ENCODE data around the gene SLC5A9. TPM values are rescaled to one million over a fixed set of nuclear protein-coding genes. Genes with fewer than 3 reads are reported as not detected.

SLC5A9 gene
- total RNA-seq, 1 donor from 2014 or later, result not detected

DNA sequence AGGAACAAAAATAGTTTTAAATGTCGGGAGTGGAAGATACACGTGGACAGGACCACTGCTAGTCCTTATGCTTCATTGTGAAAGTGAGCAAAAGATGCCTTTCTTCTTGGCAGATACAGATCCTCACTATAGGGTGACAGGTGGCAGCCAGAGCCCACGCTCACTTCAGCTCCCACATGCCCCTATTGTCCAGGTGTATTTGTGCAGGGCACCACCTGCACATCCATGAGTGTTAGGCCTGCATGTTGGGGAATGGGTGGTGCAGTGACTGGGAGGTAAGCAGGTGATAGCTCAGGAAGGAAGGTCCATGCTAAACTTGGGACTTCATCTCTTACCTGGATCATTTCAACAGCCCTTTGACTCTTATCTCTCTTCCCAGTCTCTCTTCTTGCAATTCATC is 27.4 kb downstream of the SLC5A9 start:
- H3K4me1 Mint-ChIP-seq (ENCODE audit: low read depth, unreplicated experiment), result no peaks in the 10 kb centered on the region
- Histone ChIP-seq H3K79me2 (ENCODE audit: insufficient read depth, low read length) (no peaks in the 10 kb centered on the region), H2AFZ (ENCODE audit: low read depth, low read length) (no peak overlapping the region), H3K27ac (ENCODE audit: low read depth, low read length) (no peak overlapping the region), H4K20me1 (ENCODE audit: insufficient read depth, low read length) (no peaks in the 10 kb centered on the region), H3K9ac (ENCODE audit: low read length) (no peak overlapping the region), H3K27me3 (ENCODE audit: insufficient read depth, low read length) (no peaks in the 10 kb centered on the region), H3K9me3 (ENCODE audit: insufficient read depth, low read depth, low read length) (no peaks in the 10 kb centered on the region), H3K4me2 (ENCODE audit: low read length) (no peak overlapping the region), H3K4me1 (ENCODE audit: insufficient read depth, low read length) (no peaks in the 10 kb centered on the region), H3K36me3 (ENCODE audit: insufficient read depth, low read length) (no peaks in the 10 kb centered on the region), H3K4me3 (ENCODE audit: insufficient read depth, low read depth, low read length) (no peak overlapping the region)
- FAIRE-seq (no peak), DNase-seq (ENCODE audit: low read depth) (no peak)
- no peak overlapping the region for H3K27ac Mint-ChIP-seq (ENCODE audit: unreplicated experiment)
- H3K4me3 Mint-ChIP-seq (ENCODE audit: unreplicated experiment), result no peak overlapping the region
- peaks cover 2% of the 10 kb centered on the region for H3K9me3 Mint-ChIP-seq (ENCODE audit: unreplicated experiment)
- no peak for TF ChIP-seq EZH2 (IDR thresholded peaks at IDR 0.05; ENCODE audit: insufficient read depth, low read length)
- TF ChIP-seq, protein P1, sequence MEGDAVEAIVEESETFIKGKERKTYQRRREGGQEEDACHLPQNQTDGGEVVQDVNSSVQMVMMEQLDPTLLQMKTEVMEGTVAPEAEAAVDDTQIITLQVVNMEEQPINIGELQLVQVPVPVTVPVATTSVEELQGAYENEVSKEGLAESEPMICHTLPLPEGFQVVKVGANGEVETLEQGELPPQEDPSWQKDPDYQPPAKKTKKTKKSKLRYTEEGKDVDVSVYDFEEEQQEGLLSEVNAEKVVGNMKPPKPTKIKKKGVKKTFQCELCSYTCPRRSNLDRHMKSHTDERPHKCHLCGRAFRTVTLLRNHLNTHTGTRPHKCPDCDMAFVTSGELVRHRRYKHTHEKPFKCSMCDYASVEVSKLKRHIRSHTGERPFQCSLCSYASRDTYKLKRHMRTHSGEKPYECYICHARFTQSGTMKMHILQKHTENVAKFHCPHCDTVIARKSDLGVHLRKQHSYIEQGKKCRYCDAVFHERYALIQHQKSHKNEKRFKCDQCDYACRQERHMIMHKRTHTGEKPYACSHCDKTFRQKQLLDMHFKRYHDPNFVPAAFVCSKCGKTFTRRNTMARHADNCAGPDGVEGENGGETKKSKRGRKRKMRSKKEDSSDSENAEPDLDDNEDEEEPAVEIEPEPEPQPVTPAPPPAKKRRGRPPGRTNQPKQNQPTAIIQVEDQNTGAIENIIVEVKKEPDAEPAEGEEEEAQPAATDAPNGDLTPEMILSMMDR (IDR thresholded peaks at IDR 0.05; ENCODE audit: insufficient read depth, low read depth, low read length), result no peak
- peaks cover 2% of the 10 kb centered on the region for H3K27me3 Mint-ChIP-seq (ENCODE audit: low read depth, unreplicated experiment)
- H3K36me3 Mint-ChIP-seq (ENCODE audit: low read depth, unreplicated experiment), result peaks cover 2% of the 10 kb centered on the region

DNA sequence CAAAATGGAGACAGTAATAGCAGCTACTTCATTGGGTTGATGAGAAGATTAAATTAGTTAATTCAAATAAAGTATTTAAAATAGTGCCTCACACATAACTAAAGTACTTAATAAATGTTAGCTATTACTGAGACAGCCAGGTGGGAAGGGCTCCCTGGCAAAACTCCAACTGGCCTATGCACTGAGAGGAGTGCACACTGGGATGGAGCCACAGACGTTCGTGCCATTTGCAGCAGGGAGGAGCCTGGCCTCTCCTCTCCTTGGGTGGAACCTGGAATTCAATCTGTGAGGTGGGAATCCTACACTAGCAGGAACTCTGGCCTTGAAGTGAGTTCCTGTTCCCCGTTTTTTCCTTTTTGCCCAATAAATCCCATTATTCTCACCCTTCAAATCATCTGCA is 28.1 kb downstream of the SLC5A9 start:
- H3K36me3 ChIP-seq (ENCODE audit: insufficient read depth, low read length), result no peaks in the 10 kb centered on the region
- no peak for FAIRE-seq

GRCh38 chr1:48251323-48251722 is 28.8 kb downstream of the SLC5A9 start:
- Histone ChIP-seq H4K20me1 (ENCODE audit: insufficient read depth, low read length) (no peaks in the 10 kb centered on the region), H3K27ac (ENCODE audit: low read depth, low read length) (no peak overlapping the region), H3K36me3 (ENCODE audit: insufficient read depth, low read length) (no peaks in the 10 kb centered on the region), H3K4me3 (ENCODE audit: insufficient read depth, low read depth, low read length) (no peak overlapping the region), H3K79me2 (ENCODE audit: insufficient read depth, low read length) (no peaks in the 10 kb centered on the region), H3K9me3 (ENCODE audit: insufficient read depth, low read depth, low read length) (no peaks in the 10 kb centered on the region), H3K27me3 (ENCODE audit: insufficient read depth, low read length) (no peaks in the 10 kb centered on the region), H3K9ac (ENCODE audit: low read length) (no peak overlapping the region), H2AFZ (ENCODE audit: low read depth, low read length) (no peak overlapping the region), H3K4me1 (ENCODE audit: insufficient read depth, low read length) (no peaks in the 10 kb centered on the region), H3K4me2 (ENCODE audit: low read length) (no peak overlapping the region)
- no peaks in the 10 kb centered on the region for H3K4me1 Mint-ChIP-seq (ENCODE audit: low read depth, unreplicated experiment)
- no peak for TF ChIP-seq EZH2 (IDR thresholded peaks at IDR 0.05; ENCODE audit: insufficient read depth, low read length)
- TF ChIP-seq, protein P1 (IDR thresholded peaks at IDR 0.05; ENCODE audit: insufficient read depth, low read depth, low read length), result no peak
- no peak for FAIRE-seq
- H3K4me3 Mint-ChIP-seq (ENCODE audit: unreplicated experiment), result no peak overlapping the region
- no peak for DNase-seq (ENCODE audit: low read depth)
- H3K9me3 Mint-ChIP-seq (ENCODE audit: unreplicated experiment), result peaks cover 2% of the 10 kb centered on the region
- H3K36me3 Mint-ChIP-seq (ENCODE audit: low read depth, unreplicated experiment), result peaks cover 2% of the 10 kb centered on the region
- H3K27me3 Mint-ChIP-seq (ENCODE audit: low read depth, unreplicated experiment), result peaks cover 2% of the 10 kb centered on the region
- no peak overlapping the region for H3K27ac Mint-ChIP-seq (ENCODE audit: unreplicated experiment)

More for the DNA sequence above, 28.1 kb downstream of the SLC5A9 start:
- H3K27ac Mint-ChIP-seq (ENCODE audit: unreplicated experiment), result no peak overlapping the region
- H3K9me3 Mint-ChIP-seq (ENCODE audit: unreplicated experiment), result peaks cover 2% of the 10 kb centered on the region
- Histone ChIP-seq H3K4me3 (ENCODE audit: insufficient read depth, low read depth, low read length) (no peak overlapping the region), H3K79me2 (ENCODE audit: insufficient read depth, low read length) (no peaks in the 10 kb centered on the region), H3K9me3 (ENCODE audit: insufficient read depth, low read depth, low read length) (no peaks in the 10 kb centered on the region), H3K4me1 (ENCODE audit: insufficient read depth, low read length) (no peaks in the 10 kb centered on the region), H4K20me1 (ENCODE audit: insufficient read depth, low read length) (no peaks in the 10 kb centered on the region), H3K4me2 (ENCODE audit: low read length) (no peak overlapping the region), H2AFZ (ENCODE audit: low read depth, low read length) (no peak overlapping the region), H3K27me3 (ENCODE audit: insufficient read depth, low read length) (no peaks in the 10 kb centered on the region), H3K9ac (ENCODE audit: low read length) (no peak overlapping the region), H3K27ac (ENCODE audit: low read depth, low read length) (no peak overlapping the region)
- peaks cover 2% of the 10 kb centered on the region for H3K27me3 Mint-ChIP-seq (ENCODE audit: low read depth, unreplicated experiment)
- TF ChIP-seq, protein P1 (IDR thresholded peaks at IDR 0.05; ENCODE audit: insufficient read depth, low read depth, low read length), result no peak
- no peak for TF ChIP-seq EZH2 (IDR thresholded peaks at IDR 0.05; ENCODE audit: insufficient read depth, low read length)
- no peaks in the 10 kb centered on the region for H3K4me1 Mint-ChIP-seq (ENCODE audit: low read depth, unreplicated experiment)
- no peak for DNase-seq (ENCODE audit: low read depth)
- no peak overlapping the region for H3K4me3 Mint-ChIP-seq (ENCODE audit: unreplicated experiment)
- peaks cover 2% of the 10 kb centered on the region for H3K36me3 Mint-ChIP-seq (ENCODE audit: low read depth, unreplicated experiment)

All from astrocyte (in vitro differentiated cells and primary cell).